Upper lobe of left lung (tissue), 6 donors: ENCODE results near the gene ITGA2. TPM values are rescaled to one million over a fixed set of nuclear protein-coding genes. Genes with fewer than 3 reads are reported as not detected.

Source experiments
- ATAC-seq, 2 donors: fragments of 200-7000 bp; cut with Tn5 transposase; one replicate each; pipeline ENCODE4 v1.9.1; 2022; ENCODE audit warnings: mild to moderate bottlenecking in 2 of 2, moderate library complexity in 2 of 2; ENCODE audit not compliant: low FRiP score in 2 of 2
- DNase-seq, 2 donors: peaks; one replicate each; pipeline ENCODE4 v3.0.0-alpha.2; 2019 to 2020
- H3K27ac ChIP-seq, 4 donors: fragments of 200-600 bp; sonication (generic); one replicate each; pipeline ENCODE4 v1.5.1; 2016 to 2019
- H3K27me3 ChIP-seq, 4 donors: fragments of 200-600 bp; sonication (generic); one replicate each; pipeline ENCODE4 v1.5.1; 2017 to 2019
- H3K36me3 ChIP-seq, 4 donors: fragments of 200-600 bp; sonication (generic); one replicate each; pipeline ENCODE4 v1.5.1; 2016 to 2019
- H3K4me1 ChIP-seq, 4 donors: fragments of 200-600 bp; sonication (generic); one replicate each; pipeline ENCODE4 v1.5.1; 2018 to 2019
- H3K4me3 ChIP-seq, 4 donors: fragments of 200-600 bp; sonication (generic); one replicate each; pipeline ENCODE4 v1.5.1; 2017 to 2019; ENCODE audit warnings: mild to moderate bottlenecking in 2 of 4, moderate library complexity in 1 of 4
- H3K9me3 ChIP-seq, 4 donors: fragments of 200-600 bp; sonication (generic); one replicate each; pipeline ENCODE4 v1.5.1; 2018 to 2019
- EP300 ChIP-seq, 4 donors: sonication (generic); formaldehyde crosslinking; IDR thresholded peaks; one replicate each; pipeline ENCODE4 v1.5.1; 2017; ENCODE audit warnings: antibody characterized with exemption in 4 of 4, control low read depth in 2 of 4
- POLR2A ChIP-seq, 4 donors: fragments of 450-650 bp; IDR thresholded peaks; one replicate each; pipeline ENCODE4 v1.5.1; 2016 to 2017; ENCODE audit warnings: antibody characterized with exemption in 4 of 4, mild to moderate bottlenecking in 2 of 4
- POLR2AphosphoS5 ChIP-seq, 2 donors: sonication (generic); formaldehyde crosslinking; IDR thresholded peaks; one replicate each; pipeline ENCODE4 v1.5.1; 2017; ENCODE audit warnings: antibody characterized with exemption in 2 of 2
- WGBS, 2 donors: methylation state at CpG; one replicate each; pipeline ENCODE4 v1.1.5; 2017 to 2018; 5-methylcytosine and 5-hydroxymethylcytosine counted together
- total RNA-seq, 6 donors: library from RNA; depleted of rRNA in 4 of 6; stranded (reverse); fragments of >200 nt in 4 of 6; gene quantifications; one replicate each; pipeline versions ENCODE4 v1.1.0 to v1.2.1, GENCODE V29; 2016 to 2021
- TF ChIP-seq, protein P1 (sequence below), 6 experiments: fragments of 450-650 bp in 4 of 6; fragments of 200-600 bp in 2 of 6; sonication (generic) in 2 of 6; IDR thresholded peaks; one replicate each; pipeline ENCODE4 v1.5.1; 2016 to 2019; ENCODE audit warnings: antibody characterized with exemption in 6 of 6
- donor health status: DM: no; HTN: no; CAD: no; lungs with moderate emphysema.
- donor health status: DM: no; HTN: yes; CAD: no; lungs with severe emphysema.

Gene ITGA2
- total RNA-seq, 6 donors from 2014 or later: 4.2 to 45.8 (median 13.7) TPM

DNA sequence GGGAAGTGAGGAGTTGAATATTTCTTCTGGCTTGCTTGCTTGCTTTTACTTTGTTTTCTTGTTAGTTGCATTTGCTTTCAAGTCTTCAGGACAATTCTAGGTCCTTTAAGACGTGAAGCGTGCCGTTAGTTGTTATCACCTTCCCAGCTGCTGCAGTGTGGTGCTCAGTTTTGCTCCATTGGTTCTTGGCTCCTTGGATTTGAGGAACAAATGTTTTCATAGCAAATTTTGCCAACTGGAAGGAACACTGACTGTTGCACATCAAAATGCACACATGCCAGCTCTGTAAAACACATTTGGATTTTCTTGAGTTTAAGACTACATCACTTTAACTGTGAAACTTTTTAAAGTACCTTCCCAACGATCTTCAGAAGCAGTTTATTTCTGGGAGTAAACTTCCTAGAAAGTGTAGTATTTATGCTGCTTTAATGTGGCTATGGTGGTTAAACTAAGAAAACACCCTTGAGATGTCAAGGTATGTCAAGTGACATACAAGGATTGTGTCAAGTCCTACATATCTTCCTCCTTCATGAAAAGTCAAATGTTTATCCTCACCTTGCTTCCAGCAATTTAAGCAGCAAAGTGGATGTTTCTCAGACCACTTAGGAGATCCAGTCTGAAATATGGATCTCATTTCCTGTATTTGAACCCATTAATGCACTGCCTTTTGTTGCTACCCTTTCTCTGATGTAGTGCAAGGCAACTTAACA lies 95.5 kb downstream of the ITGA2 start:
- no peak for DNase-seq
- TF ChIP-seq POLR2A (IDR thresholded peaks at IDR 0.05) (no peak), EP300 (IDR thresholded peaks at IDR 0.05) (no peak), POLR2AphosphoS5 (IDR thresholded peaks at IDR 0.05) (no peak)
- TF ChIP-seq, protein P1, sequence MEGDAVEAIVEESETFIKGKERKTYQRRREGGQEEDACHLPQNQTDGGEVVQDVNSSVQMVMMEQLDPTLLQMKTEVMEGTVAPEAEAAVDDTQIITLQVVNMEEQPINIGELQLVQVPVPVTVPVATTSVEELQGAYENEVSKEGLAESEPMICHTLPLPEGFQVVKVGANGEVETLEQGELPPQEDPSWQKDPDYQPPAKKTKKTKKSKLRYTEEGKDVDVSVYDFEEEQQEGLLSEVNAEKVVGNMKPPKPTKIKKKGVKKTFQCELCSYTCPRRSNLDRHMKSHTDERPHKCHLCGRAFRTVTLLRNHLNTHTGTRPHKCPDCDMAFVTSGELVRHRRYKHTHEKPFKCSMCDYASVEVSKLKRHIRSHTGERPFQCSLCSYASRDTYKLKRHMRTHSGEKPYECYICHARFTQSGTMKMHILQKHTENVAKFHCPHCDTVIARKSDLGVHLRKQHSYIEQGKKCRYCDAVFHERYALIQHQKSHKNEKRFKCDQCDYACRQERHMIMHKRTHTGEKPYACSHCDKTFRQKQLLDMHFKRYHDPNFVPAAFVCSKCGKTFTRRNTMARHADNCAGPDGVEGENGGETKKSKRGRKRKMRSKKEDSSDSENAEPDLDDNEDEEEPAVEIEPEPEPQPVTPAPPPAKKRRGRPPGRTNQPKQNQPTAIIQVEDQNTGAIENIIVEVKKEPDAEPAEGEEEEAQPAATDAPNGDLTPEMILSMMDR (IDR thresholded peaks at IDR 0.05): no peak
- WGBS, 2 donors: 61 to 66% methylated on average over 4 of the region's 4 CpGs

GRCh38 chr5:53087171-53087570 lies 98.0 kb downstream of the ITGA2 start:
- Histone ChIP-seq H3K27me3 (no peaks in the 10 kb centered on the region), H3K36me3 (peaks cover 0 to 47% (median 5%) of the 10 kb centered on the region in 4 donors), H3K4me3 (no peak overlapping the region), H3K9me3 (no peaks in the 10 kb centered on the region), H3K4me1 (peaks cover 0 to 5% (median 0%) of the 10 kb centered on the region in 4 donors), H3K27ac (no peak overlapping the region)
- DNase-seq (no peak), ATAC-seq (no peak)
- TF ChIP-seq POLR2AphosphoS5 (IDR thresholded peaks at IDR 0.05): no peak
- TF ChIP-seq, protein P1 (IDR thresholded peaks at IDR 0.05): no peak
- no peak for TF ChIP-seq POLR2A (IDR thresholded peaks at IDR 0.05)
- TF ChIP-seq EP300 (IDR thresholded peaks at IDR 0.05): no peak
- 88 to 100% methylated on average over 1 of the region's 1 CpG for WGBS, 2 donors

More for the DNA sequence above, 95.5 kb downstream of the ITGA2 start:
- no peak overlapping the region for H3K4me3 ChIP-seq
- H3K27ac ChIP-seq: no peak overlapping the region
- H3K36me3 ChIP-seq: peaks cover 0 to 45% (median 3%) of the 10 kb centered on the region in 4 donors
- no peaks in the 10 kb centered on the region for H3K4me1 ChIP-seq
- no peaks in the 10 kb centered on the region for H3K9me3 ChIP-seq
- H3K27me3 ChIP-seq: no peaks in the 10 kb centered on the region
- peak in 1 of 2 donors; percentile 72 for ATAC-seq

- TF ChIP-seq POLR2A (IDR thresholded peaks at IDR 0.05) (no peak), EP300 (IDR thresholded peaks at IDR 0.05) (no peak), POLR2AphosphoS5 (IDR thresholded peaks at IDR 0.05) (no peak)
- TF ChIP-seq, protein P1 (IDR thresholded peaks at IDR 0.05): no peak
- Histone ChIP-seq H3K4me3 (no peak overlapping the region), H3K27me3 (no peaks in the 10 kb centered on the region), H3K9me3 (no peaks in the 10 kb centered on the region), H3K27ac (no peak overlapping the region), H3K36me3 (peaks cover 0 to 45% (median 5%) of the 10 kb centered on the region in 4 donors), H3K4me1 (peaks cover 0 to 5% (median 0%) of the 10 kb centered on the region in 4 donors)
- WGBS, 2 donors: 95 to 100% methylated on average over 1 of the region's 1 CpG
- ATAC-seq (no peak), DNase-seq (no peak)
Measured at GRCh38 chr5:53087621-53088121, 98.5 kb downstream of the ITGA2 start.

- Histone ChIP-seq H3K27ac (no peak overlapping the region), H3K4me3 (no peak overlapping the region), H3K36me3 (peaks cover 0 to 35% (median 3%) of the 10 kb centered on the region in 4 donors), H3K27me3 (no peaks in the 10 kb centered on the region), H3K9me3 (no peaks in the 10 kb centered on the region), H3K4me1 (peaks cover 0 to 5% (median 0%) of the 10 kb centered on the region in 4 donors)
- 68 to 81% methylated on average over 4 of the region's 4 CpGs for WGBS, 2 donors
- DNase-seq (no peak), ATAC-seq (no peak)
- TF ChIP-seq EP300 (IDR thresholded peaks at IDR 0.05): no peak
- TF ChIP-seq, protein P1 (IDR thresholded peaks at IDR 0.05): no peak
- no peak for TF ChIP-seq POLR2AphosphoS5 (IDR thresholded peaks at IDR 0.05)
- TF ChIP-seq POLR2A (IDR thresholded peaks at IDR 0.05): no peak
Measured at GRCh38 chr5:53089481-53089991, 100.4 kb downstream of the ITGA2 start.
